ENCODE measurements around the gene MAGEA3.
"Not testable (repeated sequence)": the region's sequence is repeated elsewhere in the genome, so short reads cannot be mapped to it uniquely, and the experiment has no call there.

The MAGEA3 gene

GRCh38 chrX:152736528-152736927 lies 37.9 kb downstream of the MAGEA3 start:
- DNase-seq (ENCODE audit: low spot score), result not testable (repeated sequence)

- DNase-seq (ENCODE audit: low spot score), result no peak
Observed at GRCh38 chrX:152738560-152738959, 40.0 kb downstream of the MAGEA3 start.

Data from SW480 (cell line).